Ishikawa (cell line): ENCODE data around the gene IGF1R.

Experiments
- CREB1 ChIP-seq: IDR thresholded peaks from 2 replicates; pipeline ENCODE4 v1.6.1; 2012; ENCODE audit warnings: low read depth
- FOXM1 ChIP-seq: IDR thresholded peaks from 2 replicates; pipeline ENCODE4 v1.6.1; 2012; ENCODE audit warnings: low read depth, borderline replicate concordance
- RAD21 ChIP-seq: IDR thresholded peaks from 2 replicates; pipeline ENCODE4 v1.6.1; 2012; ENCODE audit warnings: low read depth
- TAF1 ChIP-seq: IDR thresholded peaks from 2 replicates; pipeline ENCODE4 v1.6.1; 2012; ENCODE audit warnings: low read depth, mild to moderate bottlenecking
- TCF12 ChIP-seq: IDR thresholded peaks from 2 replicates; pipeline ENCODE4 v1.6.1; 2012; ENCODE audit warnings: low read depth
- TEAD4 ChIP-seq: IDR thresholded peaks from 2 replicates; pipeline ENCODE4 v1.6.1; 2012

GRCh38 chr15:98669638-98670037 lies 21.3 kb downstream of the IGF1R start:
- TF ChIP-seq TCF12, result no peak
- no peak for TF ChIP-seq RAD21
- TF ChIP-seq TEAD4, result no peak
- no peak for TF ChIP-seq CREB1
- no peak for TF ChIP-seq TAF1
- TF ChIP-seq FOXM1, result no peak
